ENCODE results near the gene ZSCAN5C.

The ZSCAN5C gene, protein sequence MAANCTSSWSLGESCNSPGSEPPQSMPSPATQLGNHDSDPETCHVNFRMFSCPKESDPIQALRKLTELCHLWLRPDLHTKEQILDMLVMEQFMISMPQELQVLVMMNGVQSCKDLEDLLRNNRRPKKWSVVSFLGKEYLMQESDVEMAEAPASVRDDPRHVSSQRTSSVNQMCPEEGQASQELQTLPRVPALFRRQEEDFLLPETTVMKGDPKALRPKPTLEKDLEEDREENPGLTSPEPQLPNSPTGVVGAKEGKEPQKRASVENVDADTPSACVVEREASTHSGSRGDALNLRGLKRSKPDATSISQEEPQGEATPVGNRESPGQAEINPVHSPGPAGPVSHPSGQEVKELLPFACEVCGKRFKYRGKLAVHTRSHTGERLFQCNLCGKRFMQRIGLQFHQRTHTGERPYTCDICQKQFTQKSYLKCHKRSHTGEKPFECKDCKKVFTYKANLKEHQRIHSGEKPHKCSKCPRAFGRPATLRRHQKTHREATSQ

DNA sequence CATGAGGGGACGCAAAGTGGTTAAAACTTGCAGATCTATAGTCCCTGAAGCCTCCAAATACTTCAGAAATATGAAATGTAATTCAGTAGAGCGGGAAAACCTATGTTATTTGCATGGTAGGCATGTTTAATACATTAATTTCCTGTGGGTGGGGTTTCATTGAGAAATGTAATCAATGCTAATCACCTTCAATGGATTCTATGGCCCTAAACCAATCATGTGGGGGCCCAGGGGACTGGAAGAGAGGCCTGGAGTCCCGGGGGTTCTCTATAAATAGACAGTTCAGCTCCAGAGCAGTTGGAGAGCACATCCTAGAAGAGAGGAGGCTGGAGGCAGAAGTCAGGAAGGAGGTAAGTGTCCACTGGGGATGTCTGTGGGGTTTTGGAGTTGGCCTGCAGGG is at the start of gene ZSCAN5C:
ZSCAN5C (plus strand) TSS at position 301 of the 400 bp plus-strand sequence. CDS start 3,641 bp downstream, outside the sequence.
- no peaks in the 10 kb centered on the region for H3K36me3 ChIP-seq (ENCODE audit: control insufficient read depth, low read depth, low read length)
- no peak within 1 kb of the TSS for H3K4me3 ChIP-seq (ENCODE audit: low read length)
- H3K9me3 ChIP-seq (ENCODE audit: control insufficient read depth, low read depth, low read length) = no peaks in the 10 kb centered on the region
- no peaks in the 10 kb centered on the region for H3K27me3 ChIP-seq (ENCODE audit: control insufficient read depth, insufficient read depth, low read length)
- no peaks in the 10 kb centered on the region for H3K4me1 ChIP-seq (ENCODE audit: control insufficient read depth, low read depth, low read length)
- H3K9ac ChIP-seq (ENCODE audit: low read length) = no peak within 1 kb of the TSS
- H3K27ac ChIP-seq (ENCODE audit: low read length) = no peak within 1 kb of the TSS

DNA sequence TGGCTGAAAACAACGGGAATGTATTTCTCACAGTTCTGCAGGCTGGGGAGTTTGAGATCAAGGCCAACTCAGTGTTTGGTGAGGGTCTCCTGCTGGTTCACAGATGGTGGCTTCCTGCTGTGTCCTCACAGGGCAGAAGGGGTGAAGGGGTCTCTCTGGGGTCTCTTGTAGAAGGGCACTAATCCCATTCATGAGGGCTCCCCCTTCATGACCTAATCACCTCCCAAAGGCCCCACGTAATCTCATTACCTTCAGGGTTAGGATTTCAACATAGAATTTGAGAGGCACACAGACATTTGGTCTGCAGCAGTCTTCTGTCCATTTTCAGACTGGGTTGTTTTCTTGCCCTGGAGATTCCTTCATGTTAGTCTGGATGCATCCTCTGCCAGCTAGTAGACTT is 49.4 kb upstream of the ZSCAN5C start:
- no peaks in the 10 kb centered on the region for H3K9me3 ChIP-seq (ENCODE audit: control insufficient read depth, low read depth, low read length)
- no peak overlapping the region for H3K9ac ChIP-seq (ENCODE audit: low read length)
- peaks cover 13% of the 10 kb centered on the region for H3K36me3 ChIP-seq (ENCODE audit: control insufficient read depth, low read depth, low read length)
- H3K27me3 ChIP-seq (ENCODE audit: control insufficient read depth, insufficient read depth, low read length) = no peaks in the 10 kb centered on the region
- no peak overlapping the region for H3K27ac ChIP-seq (ENCODE audit: low read length)
- H3K4me1 ChIP-seq (ENCODE audit: control insufficient read depth, low read depth, low read length) = peaks cover 18% of the 10 kb centered on the region
- H3K4me3 ChIP-seq (ENCODE audit: low read length) = no peak overlapping the region

DNA sequence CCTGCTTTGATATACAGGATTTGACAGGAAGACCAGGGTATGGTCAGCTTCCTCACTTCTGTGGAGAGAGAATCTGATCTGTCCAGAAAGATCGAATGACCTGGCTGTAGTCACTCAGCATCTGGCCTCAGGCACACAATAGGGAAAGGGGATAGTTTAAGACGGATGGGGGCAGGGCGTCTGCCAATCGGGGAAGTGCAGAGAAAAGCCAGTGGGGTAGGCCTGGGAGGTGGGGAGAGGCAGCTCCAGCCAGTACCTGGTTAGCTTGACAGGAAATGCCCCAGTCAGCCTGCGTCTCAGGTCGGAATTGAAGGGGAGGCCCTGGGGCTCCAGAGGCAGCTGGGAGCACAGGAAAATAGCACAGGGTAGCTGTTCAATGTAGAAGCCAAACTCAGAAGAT is 48.6 kb upstream of the ZSCAN5C start:
- no peak overlapping the region for H3K9ac ChIP-seq (ENCODE audit: low read length)
- H3K9me3 ChIP-seq (ENCODE audit: control insufficient read depth, low read depth, low read length) = no peaks in the 10 kb centered on the region
- peaks cover 10% of the 10 kb centered on the region for H3K36me3 ChIP-seq (ENCODE audit: control insufficient read depth, low read depth, low read length)
- H3K27ac ChIP-seq (ENCODE audit: low read length) = no peak overlapping the region
- H3K4me3 ChIP-seq (ENCODE audit: low read length) = peak overlapping the region; percentile 18
- H3K27me3 ChIP-seq (ENCODE audit: control insufficient read depth, insufficient read depth, low read length) = no peaks in the 10 kb centered on the region
- H3K4me1 ChIP-seq (ENCODE audit: control insufficient read depth, low read depth, low read length) = peaks cover 18% of the 10 kb centered on the region

DNA sequence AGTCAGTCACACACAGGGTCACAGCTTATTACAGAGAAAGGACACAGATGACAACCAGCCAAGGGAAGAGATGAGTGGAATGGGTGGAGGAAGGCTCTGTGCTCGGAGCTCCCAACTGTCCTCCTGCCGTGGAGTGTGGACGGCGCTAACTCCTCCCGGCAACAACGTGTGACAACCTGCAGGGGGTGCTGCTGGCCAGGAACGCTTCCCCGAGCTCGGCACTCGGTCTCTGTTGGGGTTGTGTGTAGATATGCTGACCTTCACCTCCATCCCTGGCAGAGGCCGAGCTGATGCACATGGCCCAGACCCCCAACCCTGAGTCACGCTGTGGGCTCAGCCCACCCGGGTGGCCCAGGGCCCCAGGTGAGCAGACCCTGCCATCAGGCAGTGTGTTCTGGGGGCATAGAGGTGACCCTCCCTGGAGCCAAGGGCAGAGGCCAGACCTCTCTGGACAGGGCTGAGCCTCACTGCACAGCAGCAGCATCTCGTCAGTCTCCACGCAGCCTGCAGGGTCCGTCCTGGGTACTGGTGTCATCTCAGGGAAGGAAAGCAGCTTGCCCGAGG is 46.9 kb upstream of the ZSCAN5C start:
- H3K27ac ChIP-seq (ENCODE audit: low read length) = no peak overlapping the region
- no peak overlapping the region for H3K4me3 ChIP-seq (ENCODE audit: low read length)
- H3K9me3 ChIP-seq (ENCODE audit: control insufficient read depth, low read depth, low read length) = no peaks in the 10 kb centered on the region
- peaks cover 16% of the 10 kb centered on the region for H3K36me3 ChIP-seq (ENCODE audit: control insufficient read depth, low read depth, low read length)
- H3K4me1 ChIP-seq (ENCODE audit: control insufficient read depth, low read depth, low read length) = peaks cover 18% of the 10 kb centered on the region
- no peak overlapping the region for H3K9ac ChIP-seq (ENCODE audit: low read length)
- H3K27me3 ChIP-seq (ENCODE audit: control insufficient read depth, insufficient read depth, low read length) = no peaks in the 10 kb centered on the region

DNA sequence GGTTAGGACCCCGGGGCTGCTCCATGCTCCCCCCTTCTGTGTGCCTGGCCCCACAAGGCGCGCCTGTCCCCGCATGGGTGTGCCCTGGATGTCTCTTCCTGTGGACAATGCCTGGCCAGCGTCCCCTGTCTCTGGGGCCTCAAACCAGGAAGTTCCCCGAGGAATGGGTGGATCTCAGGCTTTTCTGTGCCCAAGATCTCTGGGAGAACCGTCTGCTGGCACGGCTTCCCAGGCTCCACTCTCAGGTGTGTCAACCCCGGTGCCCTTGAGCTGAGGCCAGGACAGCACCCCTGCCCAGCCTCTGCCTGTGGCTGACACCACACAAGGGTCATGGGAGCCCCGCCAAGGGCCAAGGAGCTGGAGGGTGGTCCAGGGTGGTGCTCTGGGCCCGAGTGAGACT is 45.3 kb upstream of the ZSCAN5C start:
- Histone ChIP-seq H3K27ac (ENCODE audit: low read length) (no peak overlapping the region), H3K36me3 (ENCODE audit: control insufficient read depth, low read depth, low read length) (peaks cover 16% of the 10 kb centered on the region), H3K27me3 (ENCODE audit: control insufficient read depth, insufficient read depth, low read length) (no peaks in the 10 kb centered on the region), H3K9ac (ENCODE audit: low read length) (no peak overlapping the region), H3K4me1 (ENCODE audit: control insufficient read depth, low read depth, low read length) (peaks cover 18% of the 10 kb centered on the region), H3K9me3 (ENCODE audit: control insufficient read depth, low read depth, low read length) (no peaks in the 10 kb centered on the region), H3K4me3 (ENCODE audit: low read length) (no peak overlapping the region)

DNA sequence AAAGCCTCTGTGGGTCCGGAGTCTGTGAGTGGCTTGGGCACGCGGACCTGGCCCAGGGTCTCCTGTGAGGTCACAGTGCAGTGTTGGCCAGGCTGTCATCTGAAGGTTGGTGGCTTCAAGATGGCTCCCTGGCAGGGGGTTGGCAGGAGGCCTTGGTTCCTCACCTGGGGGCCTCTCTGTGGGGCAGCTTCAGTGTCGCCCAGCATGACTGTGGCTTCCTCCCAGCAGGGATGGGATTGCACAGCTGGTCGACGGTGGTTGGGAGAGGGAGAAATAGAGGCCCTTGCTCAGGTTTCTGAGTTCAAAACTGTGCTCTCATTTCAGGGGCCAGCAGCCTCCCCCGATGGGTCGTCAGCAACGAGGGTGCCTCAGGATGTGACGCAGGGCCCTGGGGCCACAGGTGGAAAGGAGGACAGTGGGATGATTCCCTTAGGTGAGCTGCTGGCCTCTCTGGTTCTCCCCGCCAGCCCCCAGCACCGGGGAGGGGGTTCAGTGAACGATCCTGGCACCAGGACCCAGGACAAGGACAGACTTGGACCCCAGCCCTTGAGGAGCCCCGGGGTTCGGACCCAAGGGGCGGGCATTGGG is 43.8 kb upstream of the ZSCAN5C start:
- Histone ChIP-seq H3K4me3 (ENCODE audit: low read length) (no peak overlapping the region), H3K27ac (ENCODE audit: low read length) (no peak overlapping the region), H3K27me3 (ENCODE audit: control insufficient read depth, insufficient read depth, low read length) (no peaks in the 10 kb centered on the region), H3K9ac (ENCODE audit: low read length) (no peak overlapping the region), H3K9me3 (ENCODE audit: control insufficient read depth, low read depth, low read length) (no peaks in the 10 kb centered on the region), H3K4me1 (ENCODE audit: control insufficient read depth, low read depth, low read length) (peaks cover 7% of the 10 kb centered on the region), H3K36me3 (ENCODE audit: control insufficient read depth, low read depth, low read length) (peaks cover 20% of the 10 kb centered on the region)

DNA sequence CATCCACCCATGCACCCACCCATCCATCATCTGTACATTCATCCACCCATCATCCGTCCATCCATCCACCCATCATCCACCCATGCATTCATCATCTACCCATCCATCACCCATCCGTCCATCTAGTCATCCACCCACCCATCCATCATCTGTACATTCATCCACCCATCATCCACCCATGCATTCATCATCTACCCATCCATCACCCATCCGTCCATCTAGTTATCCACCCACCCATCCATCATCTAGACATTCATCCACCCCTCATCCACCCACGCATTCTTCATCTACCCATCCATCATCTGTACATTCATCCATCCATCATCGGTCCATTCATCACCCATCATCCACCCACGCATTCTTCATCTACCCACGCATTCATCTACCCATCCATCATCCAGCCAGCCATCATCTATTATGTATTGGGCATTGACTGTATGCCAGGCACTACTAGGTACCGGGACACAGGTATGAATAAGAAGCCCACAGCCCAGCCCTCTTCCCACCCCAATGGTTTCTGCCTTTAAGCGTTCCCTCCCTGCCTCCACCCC is 43.0 kb upstream of the ZSCAN5C start:
- Histone ChIP-seq H3K27ac (ENCODE audit: low read length) (no peak overlapping the region), H3K27me3 (ENCODE audit: control insufficient read depth, insufficient read depth, low read length) (no peaks in the 10 kb centered on the region), H3K36me3 (ENCODE audit: control insufficient read depth, low read depth, low read length) (peaks cover 20% of the 10 kb centered on the region), H3K4me1 (ENCODE audit: control insufficient read depth, low read depth, low read length) (no peaks in the 10 kb centered on the region), H3K9me3 (ENCODE audit: control insufficient read depth, low read depth, low read length) (no peaks in the 10 kb centered on the region), H3K4me3 (ENCODE audit: low read length) (no peak overlapping the region), H3K9ac (ENCODE audit: low read length) (no peak overlapping the region)

DNA sequence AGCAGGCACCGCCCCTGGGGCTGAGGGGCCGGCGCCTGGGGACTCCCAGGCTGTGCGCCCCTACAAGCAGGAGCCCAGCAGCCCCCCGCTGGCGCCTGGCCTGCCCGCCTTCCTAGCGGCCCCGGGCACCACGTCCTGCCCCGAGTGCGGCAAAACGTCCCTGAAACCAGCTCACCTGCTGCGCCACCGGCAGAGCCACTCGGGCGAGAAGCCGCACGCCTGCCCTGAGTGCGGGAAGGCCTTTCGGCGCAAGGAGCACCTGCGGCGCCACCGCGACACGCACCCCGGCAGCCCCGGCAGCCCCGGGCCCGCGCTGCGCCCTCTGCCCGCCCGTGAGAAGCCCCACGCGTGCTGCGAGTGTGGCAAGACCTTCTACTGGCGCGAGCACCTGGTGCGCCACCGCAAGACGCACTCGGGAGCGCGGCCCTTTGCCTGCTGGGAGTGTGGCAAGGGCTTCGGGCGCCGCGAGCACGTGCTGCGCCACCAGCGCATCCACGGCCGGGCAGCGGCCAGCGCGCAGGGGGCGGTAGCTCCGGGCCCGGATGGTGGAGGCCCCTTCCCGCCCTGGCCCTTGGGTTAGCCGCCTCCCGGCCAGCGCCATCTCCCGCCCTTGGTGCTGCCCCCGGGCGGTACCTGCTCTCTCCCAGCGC is 42.3 kb upstream of the ZSCAN5C start:
- Histone ChIP-seq H3K27ac (ENCODE audit: low read length) (no peak overlapping the region), H3K4me3 (ENCODE audit: low read length) (no peak overlapping the region), H3K9me3 (ENCODE audit: control insufficient read depth, low read depth, low read length) (no peaks in the 10 kb centered on the region), H3K4me1 (ENCODE audit: control insufficient read depth, low read depth, low read length) (no peaks in the 10 kb centered on the region), H3K9ac (ENCODE audit: low read length) (no peak overlapping the region), H3K36me3 (ENCODE audit: control insufficient read depth, low read depth, low read length) (peaks cover 18% of the 10 kb centered on the region), H3K27me3 (ENCODE audit: control insufficient read depth, insufficient read depth, low read length) (no peaks in the 10 kb centered on the region)

DNA sequence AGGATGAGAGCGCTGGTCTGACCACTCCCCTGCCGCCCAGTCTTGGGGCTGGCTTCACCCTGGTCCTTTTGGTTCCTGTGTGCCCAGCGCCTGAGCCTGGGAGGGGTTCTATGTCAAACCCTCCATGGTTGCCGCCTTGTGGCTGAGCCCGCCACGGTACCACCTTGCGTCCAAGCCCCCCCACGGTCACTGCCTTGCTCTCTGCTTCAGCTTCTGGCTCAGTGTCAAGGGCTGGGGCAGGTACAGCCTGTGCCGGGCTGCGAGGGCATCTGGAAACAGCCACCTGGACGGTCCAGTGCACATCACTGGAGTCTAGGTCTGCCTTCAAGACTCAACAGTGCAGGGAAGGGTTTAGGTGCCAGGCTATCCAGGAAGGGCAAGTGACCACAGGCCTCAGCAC is 40.5 kb upstream of the ZSCAN5C start:
- Histone ChIP-seq H3K4me3 (ENCODE audit: low read length) (no peak overlapping the region), H3K9ac (ENCODE audit: low read length) (no peak overlapping the region), H3K4me1 (ENCODE audit: control insufficient read depth, low read depth, low read length) (no peaks in the 10 kb centered on the region), H3K9me3 (ENCODE audit: control insufficient read depth, low read depth, low read length) (no peaks in the 10 kb centered on the region), H3K27me3 (ENCODE audit: control insufficient read depth, insufficient read depth, low read length) (no peaks in the 10 kb centered on the region), H3K27ac (ENCODE audit: low read length) (no peak overlapping the region), H3K36me3 (ENCODE audit: control insufficient read depth, low read depth, low read length) (peaks cover 10% of the 10 kb centered on the region)

DNA sequence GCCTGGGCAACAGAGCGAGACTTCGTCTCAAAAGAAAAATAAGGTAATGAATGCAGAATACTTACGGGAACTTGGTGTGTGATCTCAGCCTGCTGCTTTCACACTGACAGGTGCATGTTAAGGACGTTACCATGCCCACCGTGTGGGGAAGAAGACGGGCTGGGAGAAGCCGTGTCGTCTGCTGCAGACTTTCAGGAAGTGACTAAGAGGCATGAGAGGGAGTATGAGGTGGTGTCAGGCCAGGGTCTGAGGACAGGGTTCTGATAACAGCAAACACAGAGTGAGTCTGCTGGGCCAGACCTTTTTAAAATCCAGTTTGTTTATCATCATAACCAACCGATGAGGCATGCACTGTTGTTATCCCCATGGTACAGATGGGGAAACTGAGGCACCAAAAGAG is 39.8 kb upstream of the ZSCAN5C start:
- Histone ChIP-seq H3K36me3 (ENCODE audit: control insufficient read depth, low read depth, low read length) (peaks cover 10% of the 10 kb centered on the region), H3K9me3 (ENCODE audit: control insufficient read depth, low read depth, low read length) (no peaks in the 10 kb centered on the region)

DNA sequence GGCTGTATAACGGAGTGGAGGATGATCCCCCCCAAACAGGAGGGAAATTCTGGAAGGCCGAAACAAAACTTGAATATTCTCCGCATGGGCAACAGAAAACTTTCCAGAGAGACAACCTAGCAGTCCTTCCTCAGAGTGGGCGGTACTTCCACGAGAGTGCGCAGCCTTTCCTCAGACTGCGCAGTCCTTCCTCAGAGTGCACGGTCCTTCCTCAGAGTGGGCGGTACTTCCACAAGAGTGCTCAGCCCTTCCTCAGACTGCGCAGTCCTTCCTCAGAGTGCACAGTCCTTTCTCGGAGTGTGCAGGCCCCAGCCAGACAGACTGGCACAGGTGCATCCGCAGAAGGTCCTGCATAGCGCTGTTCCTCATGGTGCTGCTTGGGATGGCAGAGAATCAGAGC is 39.0 kb upstream of the ZSCAN5C start:
- no peaks in the 10 kb centered on the region for H3K9me3 ChIP-seq (ENCODE audit: control insufficient read depth, low read depth, low read length)
- no peak overlapping the region for H3K27ac ChIP-seq (ENCODE audit: low read length)
- H3K27me3 ChIP-seq (ENCODE audit: control insufficient read depth, insufficient read depth, low read length) = no peaks in the 10 kb centered on the region
- H3K4me3 ChIP-seq (ENCODE audit: low read length) = no peak overlapping the region
- no peaks in the 10 kb centered on the region for H3K4me1 ChIP-seq (ENCODE audit: control insufficient read depth, low read depth, low read length)
- H3K36me3 ChIP-seq (ENCODE audit: control insufficient read depth, low read depth, low read length) = peaks cover 10% of the 10 kb centered on the region
- H3K9ac ChIP-seq (ENCODE audit: low read length) = no peak overlapping the region

More for the DNA sequence above, 39.8 kb upstream of the ZSCAN5C start:
- Histone ChIP-seq H3K4me1 (ENCODE audit: control insufficient read depth, low read depth, low read length) (no peaks in the 10 kb centered on the region), H3K9ac (ENCODE audit: low read length) (no peak overlapping the region), H3K27me3 (ENCODE audit: control insufficient read depth, insufficient read depth, low read length) (no peaks in the 10 kb centered on the region), H3K4me3 (ENCODE audit: low read length) (no peak overlapping the region), H3K27ac (ENCODE audit: low read length) (no peak overlapping the region)

Measured in iPS-18a (cell line).